Activated T-cell treated with anti-CD3 and anti-CD28 coated beads, Interleukin-2, amount 50 U/mL, for 48 hours (primary cell): ENCODE results near the gene ALKBH5.

Experiments used
- DNase-seq, 2 experiments: peaks; one replicate each; pipeline ENCODE4 v3.0.0-alpha.2; 2020

ALKBH5 gene

GRCh38 chr17:18247613-18248001 is 64.0 kb downstream of the ALKBH5 start:
- DNase-seq, result no peak

GRCh38 chr17:18248300-18248731 is 64.7 kb downstream of the ALKBH5 start:
- peak; percentile 78 for DNase-seq

GRCh38 chr17:18248811-18249210 is 65.2 kb downstream of the ALKBH5 start:
- no peak for DNase-seq

GRCh38 chr17:18250259-18250658 is 66.6 kb downstream of the ALKBH5 start:
- no peak for DNase-seq

DNA sequence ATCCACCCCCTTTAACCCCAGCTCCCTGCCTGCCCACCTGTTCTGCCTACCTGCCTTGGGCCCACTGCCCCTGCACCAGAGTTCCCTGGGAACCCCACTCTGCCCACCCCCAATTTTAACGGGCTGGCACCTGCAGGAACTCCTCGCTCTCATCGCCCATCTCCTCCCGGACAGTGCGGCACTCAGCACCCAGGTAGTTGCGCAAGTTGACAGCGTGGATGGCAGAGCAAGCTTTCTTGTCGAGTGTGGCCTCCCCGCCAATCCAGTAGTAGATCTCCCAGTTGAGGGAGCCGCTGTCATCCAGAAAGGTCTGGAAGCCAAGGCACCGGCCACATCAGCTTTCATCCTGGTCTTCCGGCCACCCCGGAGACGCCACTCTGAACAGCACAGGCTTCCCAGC is 67.1 kb downstream of the ALKBH5 start:
- DNase-seq, result no peak

- DNase-seq, result no peak
Observed at GRCh38 chr17:18251204-18251603, 67.6 kb downstream of the ALKBH5 start.

DNA sequence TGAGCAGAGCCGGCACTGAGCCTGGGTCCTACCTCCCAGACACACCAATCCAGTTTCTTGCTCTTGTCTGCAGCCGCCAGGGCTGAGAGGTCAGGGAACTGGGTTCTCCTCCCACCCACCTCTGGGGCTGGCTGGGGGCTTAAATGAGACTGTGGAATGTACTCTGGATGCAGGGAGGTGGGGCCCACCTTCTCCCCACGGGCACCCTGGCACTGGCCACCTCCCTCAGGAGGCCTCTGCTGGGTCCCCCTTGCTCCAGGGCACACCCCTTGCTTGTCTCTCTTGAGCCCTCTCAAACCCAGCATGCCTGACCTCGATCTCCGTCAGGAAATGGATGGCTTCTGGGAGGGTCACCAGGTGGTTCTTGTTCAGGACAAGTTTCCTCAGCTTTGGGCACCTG is 68.5 kb downstream of the ALKBH5 start:
- no peak for DNase-seq

- DNase-seq, result no peak
Observed at GRCh38 chr17:18253187-18253884, 69.7 kb downstream of the ALKBH5 start.

DNA sequence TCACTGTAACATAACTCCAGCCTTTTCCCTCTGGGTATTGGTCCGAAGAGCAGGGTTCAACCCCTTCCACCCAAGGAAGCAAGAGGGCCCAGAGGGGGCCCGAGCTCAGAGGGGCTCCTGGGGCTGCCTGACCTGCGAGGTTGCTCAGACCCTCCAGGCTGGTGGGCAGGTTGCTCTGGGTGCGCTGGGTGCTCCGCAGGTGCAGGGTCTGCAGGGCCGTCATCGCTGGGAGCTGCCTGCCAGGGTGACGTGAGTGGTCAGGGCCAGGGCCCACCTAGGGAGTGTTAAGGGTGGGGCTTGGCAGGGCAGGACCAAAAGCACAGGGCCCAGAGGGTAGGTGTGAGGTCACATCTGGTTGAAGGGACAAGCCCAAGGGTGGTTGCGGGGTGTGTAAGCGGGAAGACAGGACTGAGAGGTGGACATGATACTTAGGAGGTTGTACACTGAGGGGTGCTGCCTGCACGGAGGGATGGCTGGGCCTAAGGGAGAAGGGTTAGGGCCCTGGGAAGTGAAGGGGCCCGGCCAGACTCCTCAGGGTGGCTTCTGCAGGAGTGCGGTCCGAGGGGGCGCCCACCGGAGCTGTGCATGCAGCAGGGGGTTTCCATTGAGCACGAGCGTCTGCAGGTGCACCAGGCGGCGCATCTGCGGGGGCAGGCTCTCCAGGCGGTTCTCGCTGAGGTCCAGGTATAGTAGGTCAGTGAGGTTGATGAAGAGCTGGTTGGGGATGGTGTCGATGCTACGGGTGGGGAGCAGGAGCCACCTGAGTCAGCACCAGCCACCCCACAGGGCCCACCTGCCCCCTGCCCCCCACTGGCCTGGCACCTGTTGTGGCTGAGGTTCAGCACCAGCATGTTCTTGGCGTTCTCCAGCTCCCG is 70.6 kb downstream of the ALKBH5 start:
- DNase-seq, result no peak

DNA sequence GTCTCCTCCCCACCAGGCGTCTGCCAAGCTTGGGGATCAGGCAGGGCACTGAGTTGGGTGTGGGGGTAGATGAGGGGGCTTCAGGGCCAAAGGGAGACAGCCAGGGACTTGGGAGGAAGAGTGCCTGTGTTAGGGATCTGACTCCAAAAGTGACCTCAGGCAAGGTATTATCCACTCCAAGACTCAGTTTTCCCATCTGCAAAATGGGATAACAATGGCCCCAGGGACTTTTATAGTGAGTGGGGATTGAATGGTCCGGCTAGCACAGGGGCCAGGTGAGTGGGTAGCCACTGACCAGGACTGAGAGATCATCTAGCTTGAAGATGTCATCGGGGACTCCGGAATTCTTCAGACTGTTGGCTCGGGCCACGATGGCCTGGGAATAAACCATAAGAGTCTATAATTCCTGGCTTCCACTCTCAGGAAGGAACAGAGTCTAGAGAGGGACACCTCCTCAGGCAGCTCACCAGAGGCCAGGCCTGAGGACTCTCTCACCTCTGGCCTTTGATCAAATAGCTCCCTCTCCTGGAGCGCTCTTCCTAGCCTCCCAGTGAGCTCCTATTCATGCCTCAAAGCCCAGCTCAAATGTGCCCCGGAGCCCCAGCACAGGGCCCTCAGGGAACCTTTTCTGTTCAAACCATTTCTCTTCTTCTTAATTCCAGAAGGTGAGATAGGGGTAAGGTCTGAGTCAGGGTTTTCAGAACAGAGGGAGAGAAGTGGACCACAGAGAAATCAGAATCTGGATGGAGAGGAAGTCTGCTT is 71.4 kb downstream of the ALKBH5 start:
- DNase-seq, result no peak

GRCh38 chr17:18256351-18256750 is 72.7 kb downstream of the ALKBH5 start:
- no peak for DNase-seq

GRCh38 chr17:18256776-18257175 is 73.1 kb downstream of the ALKBH5 start:
- no peak for DNase-seq

DNA sequence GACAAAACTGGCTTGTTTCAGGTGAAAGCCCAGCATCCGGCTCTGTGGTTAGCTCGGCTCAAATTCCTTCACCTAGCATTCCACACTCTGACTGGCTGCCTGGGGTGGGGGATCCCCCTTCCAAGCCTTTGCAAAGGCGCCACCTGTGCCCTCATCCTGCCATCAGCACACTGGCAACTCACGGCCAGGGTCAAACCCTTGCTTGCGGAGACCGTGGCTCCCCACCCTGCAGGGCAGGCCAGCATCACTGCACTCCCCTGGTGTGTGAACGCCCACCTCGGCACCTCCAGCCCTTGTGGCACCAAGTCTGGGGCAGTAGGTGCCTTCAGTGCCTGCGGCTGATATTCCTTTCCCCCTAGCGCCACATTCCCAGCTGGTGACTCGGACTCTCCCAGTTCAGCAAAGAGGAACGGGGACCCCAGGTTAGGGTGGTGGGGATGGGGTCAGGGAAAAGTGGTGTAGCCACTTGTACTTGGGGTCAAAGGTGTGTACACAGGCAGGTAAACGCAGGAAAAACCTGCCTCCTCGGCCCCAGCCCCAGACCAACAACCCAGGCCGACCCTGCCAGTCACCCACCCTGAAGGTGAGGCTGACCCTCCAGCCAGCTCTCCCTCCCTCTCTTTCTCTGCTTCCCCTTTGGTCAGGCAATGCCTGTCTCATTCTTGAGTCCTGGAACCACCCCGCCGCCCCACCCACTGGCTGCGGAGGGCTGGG is 73.8 kb downstream of the ALKBH5 start:
- peak in 1 of 2 experiments; percentile 42 for DNase-seq

- peak; percentile 76 to 77 for DNase-seq
Observed at GRCh38 chr17:18257982-18258355, 74.3 kb downstream of the ALKBH5 start.

GRCh38 chr17:18258356-18259038 is 74.9 kb downstream of the ALKBH5 start, which contains the start of gene FLII:
FLII (minus strand) TSS chr17:18258738; CDS start chr17:18258690, 48 bp downstream.
- peak; percentile 71 to 75 for DNase-seq
